H1 (cell line): ENCODE measurements around the gene UBTD2.

Source experiments
- CREB1 ChIP-seq: IDR thresholded peaks from 2 replicates; pipeline ENCODE4 v1.6.1; 2012; ENCODE audit warnings: inconsistent platforms
- EZH2 ChIP-seq: fragments of 200-600 bp; sonication (generic); IDR thresholded peaks from 2 replicates; pipeline ENCODE4 v1.7.1; 2012; ENCODE audit warnings: low read depth, mild to moderate bottlenecking, moderate library complexity, low read length, inconsistent platforms; ENCODE audit not compliant: severe bottlenecking
- POLR2A ChIP-seq, 2 experiments: IDR thresholded peaks; 1 replicate in 1 of 2; 2 replicates in 1 of 2; pipeline ENCODE4 v1.6.1; 2011; ENCODE audit warnings: low read depth in 2 of 2, low read length in 2 of 2, mild to moderate bottlenecking in 2 of 2; ENCODE audit errors: control extremely low read depth in 1 of 2
- POLR2AphosphoS5 ChIP-seq: IDR thresholded peaks from 2 replicates; pipeline ENCODE4 v1.6.1; 2011; ENCODE audit warnings: low read depth, low read length
- RFX5 ChIP-seq: IDR thresholded peaks from 2 replicates; pipeline ENCODE4 v1.6.1; 2011; ENCODE audit warnings: low read depth, low read length, improper control_type of control experiment, borderline replicate concordance
- SRF ChIP-seq: IDR thresholded peaks from 2 replicates; pipeline ENCODE4 v1.6.1; 2011; ENCODE audit warnings: mild to moderate bottlenecking, low read depth, low read length, moderate library complexity
- TF ChIP-seq, protein P1 (sequence below), 3 experiments: IDR thresholded peaks; 1 replicate in 2 of 3; 2 replicates in 1 of 3; pipeline versions ENCODE4 v1.5.1 to v1.6.1; 2011; ENCODE audit warnings: low read length in 3 of 3, mild to moderate bottlenecking in 3 of 3, inconsistent platforms in 2 of 3, low read depth in 1 of 3, moderate library complexity in 1 of 3; ENCODE audit not compliant: insufficient read depth in 1 of 3; ENCODE audit errors: control extremely low read depth in 1 of 3

DNA sequence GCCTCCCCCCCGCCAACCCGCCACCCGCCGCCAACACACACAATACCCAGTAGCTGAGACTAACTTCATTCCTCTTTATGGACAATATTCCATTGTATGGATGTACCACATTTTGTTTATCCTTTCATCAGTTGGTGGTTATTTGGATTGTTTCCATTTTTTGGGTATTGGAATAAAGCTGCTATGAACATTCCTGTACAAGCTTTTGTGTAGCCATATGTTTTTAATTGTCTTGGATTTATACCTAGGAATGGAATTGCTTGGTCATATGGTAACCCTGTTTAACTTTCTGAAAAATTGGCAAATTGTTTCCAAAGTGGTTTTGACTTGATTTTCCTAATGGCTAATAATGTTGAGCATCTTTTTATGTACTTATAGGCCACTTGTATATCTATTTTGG lies 4.9 kb upstream of the UBTD2 start:
- TF ChIP-seq POLR2AphosphoS5 (no peak), RFX5 (no peak), EZH2 (no peak), CREB1 (no peak), SRF (no peak), POLR2A (IDR thresholded peaks at IDR 0.05; ENCODE audit: control extremely low read depth in 1 of 2, low read depth in 2 of 2, low read length in 2 of 2) (no peak)
- TF ChIP-seq, protein P1, sequence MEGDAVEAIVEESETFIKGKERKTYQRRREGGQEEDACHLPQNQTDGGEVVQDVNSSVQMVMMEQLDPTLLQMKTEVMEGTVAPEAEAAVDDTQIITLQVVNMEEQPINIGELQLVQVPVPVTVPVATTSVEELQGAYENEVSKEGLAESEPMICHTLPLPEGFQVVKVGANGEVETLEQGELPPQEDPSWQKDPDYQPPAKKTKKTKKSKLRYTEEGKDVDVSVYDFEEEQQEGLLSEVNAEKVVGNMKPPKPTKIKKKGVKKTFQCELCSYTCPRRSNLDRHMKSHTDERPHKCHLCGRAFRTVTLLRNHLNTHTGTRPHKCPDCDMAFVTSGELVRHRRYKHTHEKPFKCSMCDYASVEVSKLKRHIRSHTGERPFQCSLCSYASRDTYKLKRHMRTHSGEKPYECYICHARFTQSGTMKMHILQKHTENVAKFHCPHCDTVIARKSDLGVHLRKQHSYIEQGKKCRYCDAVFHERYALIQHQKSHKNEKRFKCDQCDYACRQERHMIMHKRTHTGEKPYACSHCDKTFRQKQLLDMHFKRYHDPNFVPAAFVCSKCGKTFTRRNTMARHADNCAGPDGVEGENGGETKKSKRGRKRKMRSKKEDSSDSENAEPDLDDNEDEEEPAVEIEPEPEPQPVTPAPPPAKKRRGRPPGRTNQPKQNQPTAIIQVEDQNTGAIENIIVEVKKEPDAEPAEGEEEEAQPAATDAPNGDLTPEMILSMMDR (IDR thresholded peaks at IDR 0.05; ENCODE audit: control extremely low read depth in 1 of 3, insufficient read depth in 1 of 3, low read depth in 1 of 3, low read length in 3 of 3) = no peak
